NCI-H510A (cell line): ENCODE results near the gene PHACTR3.

Experiments used
- DNase-seq: peaks from one replicate; lab custom pipeline; 2025; lab: John Stamatoyannopoulos, UW

Gene PHACTR3

DNA sequence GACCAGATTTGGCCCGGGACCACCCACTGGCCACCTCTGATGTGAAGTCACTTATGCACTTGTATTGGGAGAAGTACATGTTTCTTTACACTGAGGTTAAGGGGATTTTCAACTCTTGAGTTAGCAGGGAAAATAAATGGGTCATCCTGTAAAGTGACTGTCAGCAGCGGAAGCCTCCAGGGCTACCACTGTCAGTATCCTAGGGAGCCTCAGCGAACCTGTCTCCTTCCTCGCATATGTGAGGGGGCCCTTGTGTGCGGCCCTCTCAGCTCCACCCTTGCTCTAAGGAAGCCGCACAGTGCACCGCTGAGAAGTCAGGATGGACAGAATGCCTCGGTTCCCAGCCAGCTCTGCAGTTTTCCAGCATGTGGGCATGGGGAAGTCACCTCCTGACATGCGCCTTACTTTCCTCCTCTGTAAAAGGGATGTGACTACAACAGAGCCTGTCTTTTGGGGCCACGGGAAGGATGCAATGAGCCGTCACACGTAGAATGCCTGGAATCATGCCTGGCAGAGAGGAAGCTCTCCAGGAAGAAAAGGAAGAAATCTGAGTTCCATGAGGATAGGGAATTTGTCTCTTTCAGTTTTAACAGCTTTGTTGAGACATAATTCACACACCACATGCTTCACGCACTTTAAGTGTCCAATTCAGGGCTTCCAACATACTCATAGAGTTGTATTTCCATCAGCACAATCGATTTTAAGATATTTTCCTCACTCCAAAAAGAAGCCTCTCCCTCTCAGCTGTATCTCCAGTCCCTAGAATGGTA lies 213.7 kb downstream of the PHACTR3 start:
- DNase-seq, result no peak

DNA sequence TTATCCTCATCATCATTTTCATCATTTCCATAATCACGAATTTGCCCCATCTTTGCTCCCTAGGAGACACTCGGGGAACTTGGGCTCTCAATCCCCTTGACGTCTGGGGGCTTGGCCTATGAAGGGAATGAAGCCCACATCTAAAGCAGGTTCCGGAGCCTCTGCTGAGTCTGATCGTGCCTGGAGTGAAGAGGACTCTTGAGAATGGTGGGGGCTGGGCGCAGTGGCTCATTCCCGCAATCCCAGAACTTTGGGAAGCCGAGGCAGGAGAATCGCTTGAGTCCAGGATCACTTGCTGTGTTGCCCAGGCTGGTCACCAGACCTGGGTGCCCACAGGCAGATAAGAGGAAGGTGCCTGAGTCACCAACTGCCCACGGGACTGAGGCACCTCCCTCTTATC lies 214.6 kb downstream of the PHACTR3 start:
- no peak for DNase-seq

DNA sequence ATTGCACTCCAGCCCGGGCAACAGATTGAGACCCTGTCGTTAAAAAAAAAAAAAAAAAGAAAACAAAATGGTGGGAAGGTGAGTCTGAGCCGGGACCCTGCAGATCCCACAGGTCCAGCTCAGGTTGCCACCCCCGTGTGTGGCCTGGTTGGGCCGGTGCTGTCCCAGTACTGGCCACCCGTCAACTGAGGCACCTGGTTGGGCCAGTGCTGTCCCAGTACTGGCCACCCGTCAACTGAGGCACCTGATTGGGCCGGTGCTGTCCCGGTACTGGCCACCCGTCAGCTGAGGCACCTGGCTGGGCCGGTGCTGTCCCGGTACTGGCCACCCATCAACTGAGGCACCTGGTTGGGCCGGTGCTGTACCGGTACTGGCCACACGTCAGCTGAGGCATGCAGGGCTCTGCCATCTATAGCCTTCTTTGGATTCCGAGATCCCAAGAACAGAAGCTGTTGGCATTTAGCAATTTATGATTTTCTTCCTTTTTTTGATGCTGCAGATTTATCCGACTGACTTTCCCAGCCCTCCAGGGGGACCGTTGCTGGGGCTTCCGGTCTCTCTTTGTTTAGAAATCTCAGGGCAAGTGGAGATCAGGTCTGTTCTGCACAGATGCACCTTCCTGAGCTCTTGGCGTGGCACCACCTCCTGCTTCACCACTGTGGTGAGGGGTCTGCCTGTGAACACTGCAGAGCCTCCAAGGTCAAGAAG lies 215.3 kb downstream of the PHACTR3 start:
- DNase-seq, result no peak

DNA sequence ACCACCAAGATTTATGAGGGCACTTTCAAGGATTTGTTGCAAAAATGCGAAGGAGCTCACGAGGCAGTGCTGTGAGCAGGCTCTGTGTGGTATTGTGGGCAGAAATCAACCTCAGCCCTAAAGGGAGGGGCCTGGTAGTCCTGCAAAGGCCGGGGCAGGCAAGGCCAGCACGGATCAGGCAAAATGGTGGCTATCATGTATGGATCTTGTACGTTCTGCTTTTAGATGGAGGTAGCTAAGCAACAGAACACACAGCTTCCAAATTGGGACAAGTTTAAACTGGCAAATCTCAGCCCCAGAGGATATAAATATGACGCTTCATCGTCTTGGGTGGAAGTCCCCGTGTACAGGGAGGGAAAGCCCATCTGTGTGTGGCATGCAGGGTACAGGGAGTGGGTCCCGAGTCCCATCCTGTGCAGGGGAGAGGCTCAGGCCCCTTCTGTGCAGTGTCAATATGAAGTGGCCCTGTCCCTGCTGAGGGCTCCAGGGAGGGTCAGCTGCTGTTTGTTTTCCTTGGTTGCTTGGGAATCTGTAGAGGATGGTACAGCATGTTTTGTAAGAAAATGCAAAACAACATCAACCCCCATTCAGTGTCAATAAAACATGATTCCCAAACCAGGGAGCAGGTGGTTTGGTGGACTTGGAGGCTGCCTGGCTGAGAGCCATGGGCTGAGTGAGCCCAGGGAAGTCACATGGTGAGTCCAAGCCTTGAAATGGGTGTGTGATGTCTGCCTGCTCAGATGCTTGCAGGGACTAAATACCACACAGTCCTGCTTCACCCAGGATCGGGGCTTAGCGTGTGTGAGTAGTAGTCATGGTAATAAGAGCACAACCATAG lies 216.1 kb downstream of the PHACTR3 start:
- DNase-seq, result peak; percentile 77

DNA sequence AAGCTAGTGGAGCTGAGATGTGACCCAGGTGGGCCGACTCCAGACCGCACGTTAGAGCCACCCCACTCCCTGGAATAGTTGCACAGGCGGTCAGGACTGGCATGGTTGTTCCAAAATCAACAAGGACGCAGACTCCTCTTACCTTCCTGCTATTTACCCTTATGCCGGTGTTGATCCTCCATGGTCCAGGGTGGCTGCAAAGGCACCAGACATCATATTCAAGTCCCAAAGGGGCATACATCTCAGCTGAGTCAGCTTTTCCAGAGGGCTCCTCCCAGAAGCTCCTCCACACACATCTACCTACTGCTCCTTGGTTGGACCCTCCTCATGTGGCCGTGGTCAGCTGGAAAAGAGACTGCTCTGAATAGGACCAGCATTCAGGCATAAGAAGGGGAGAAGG lies 216.9 kb downstream of the PHACTR3 start:
- DNase-seq, result no peak

DNA sequence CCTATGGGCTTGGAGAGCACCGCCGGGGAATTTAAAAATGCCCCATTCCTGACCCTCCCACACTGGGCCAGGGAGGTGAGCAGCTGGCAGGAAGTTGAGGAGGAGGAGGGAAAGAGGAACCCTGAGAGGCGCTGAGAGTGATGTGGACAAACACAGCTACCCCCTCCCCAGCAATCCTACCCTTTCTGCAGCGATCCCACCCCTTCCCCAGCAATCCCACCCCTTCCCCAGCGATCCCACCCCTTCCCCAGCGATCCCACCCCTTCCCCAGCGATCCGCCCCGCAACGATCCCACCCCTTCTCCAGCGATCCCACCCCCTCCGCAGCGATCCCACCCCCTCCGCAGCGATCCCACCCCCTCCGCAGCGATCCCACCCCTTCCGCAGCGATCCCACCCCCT lies 217.4 kb downstream of the PHACTR3 start:
- DNase-seq, result no peak

DNA sequence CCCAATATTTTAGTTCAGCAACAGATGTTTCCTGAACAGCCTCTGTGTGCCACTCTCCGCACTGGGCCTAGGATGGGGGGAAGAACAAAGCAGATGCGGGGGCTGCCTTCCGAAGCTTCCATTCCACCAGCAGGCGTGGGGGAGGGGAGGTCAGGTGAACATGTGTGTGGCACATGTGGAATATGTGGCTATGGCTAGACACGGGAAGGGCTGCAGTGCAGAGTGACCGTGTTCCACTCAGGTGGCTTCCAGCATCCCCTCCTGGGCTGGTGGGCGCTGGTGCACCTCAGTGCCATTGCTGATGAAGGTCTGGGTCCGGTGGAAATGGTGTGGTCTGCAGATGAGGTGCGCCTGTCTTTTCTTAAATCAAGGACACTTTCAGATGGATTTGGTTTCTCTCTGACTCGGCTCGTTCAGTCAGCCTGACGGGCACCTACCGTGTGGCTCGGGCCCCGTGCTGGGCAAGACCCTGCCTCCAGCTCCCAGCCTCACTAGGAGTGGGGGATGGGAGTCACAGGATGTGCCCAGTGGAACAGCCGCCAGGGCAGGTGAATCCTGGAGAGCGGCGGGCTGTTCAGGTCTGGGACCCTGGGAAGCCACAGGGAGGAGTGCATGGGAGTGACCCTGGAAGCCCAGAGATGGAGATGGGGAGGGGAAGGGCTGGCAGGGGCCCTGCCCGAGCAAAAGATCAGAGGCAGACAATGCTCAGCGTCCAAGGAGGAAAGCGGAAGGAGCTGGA lies 218.1 kb downstream of the PHACTR3 start:
- DNase-seq, result peak; percentile 13

DNA sequence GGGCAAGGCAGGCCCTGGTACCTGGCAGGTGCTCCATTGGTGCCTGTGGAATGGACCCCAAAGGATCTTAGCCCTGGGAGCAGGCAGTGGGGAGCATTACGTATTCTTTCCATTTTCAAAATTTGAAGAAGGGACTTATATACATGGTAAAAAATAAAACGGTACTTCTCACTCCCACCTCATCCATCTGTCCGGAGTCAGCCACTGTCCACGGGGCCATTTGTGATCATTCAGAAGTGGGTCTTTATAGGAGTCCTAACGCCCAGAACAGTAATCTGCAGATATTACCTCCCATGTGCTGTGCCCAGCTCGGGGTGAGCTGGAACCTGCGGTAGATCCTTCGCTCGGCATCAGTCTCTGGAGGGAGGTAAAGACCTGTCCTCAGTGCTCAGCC lies 218.7 kb downstream of the PHACTR3 start:
- no peak for DNase-seq

DNA sequence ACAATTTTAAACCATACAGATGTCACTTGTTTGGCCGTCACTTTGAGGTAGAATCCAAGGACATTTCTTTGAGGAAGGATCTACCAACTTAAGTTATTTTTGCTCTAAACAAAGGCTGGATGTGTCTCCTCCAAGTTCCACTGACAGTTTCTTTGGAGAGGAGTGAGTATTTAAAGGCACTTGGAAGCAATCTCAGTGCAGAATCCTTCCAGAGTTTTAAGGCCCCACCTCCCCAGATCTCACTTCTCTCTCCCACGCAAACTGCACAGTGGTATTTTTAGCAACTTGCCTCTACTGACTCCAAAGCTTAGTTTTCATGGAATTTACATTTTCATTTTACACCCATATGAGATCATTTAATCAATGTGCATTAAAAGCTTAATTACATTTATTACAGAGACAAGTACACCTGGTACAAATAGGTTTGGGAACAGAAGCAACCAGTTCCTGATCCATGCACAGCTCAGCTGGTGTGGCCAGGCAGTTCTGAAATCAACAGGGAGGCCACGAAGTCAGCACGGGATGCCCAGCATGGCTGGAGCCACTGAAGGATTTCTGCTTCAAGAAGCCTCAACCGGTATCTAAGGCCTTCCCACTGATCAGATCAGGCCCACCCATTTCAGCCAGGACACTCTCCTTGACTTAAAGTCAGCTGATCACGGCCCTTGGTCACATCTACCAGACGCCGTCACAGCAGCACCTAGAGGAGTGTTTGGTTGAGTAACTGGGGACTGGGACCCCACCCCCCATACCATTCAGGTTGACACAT lies 219.3 kb downstream of the PHACTR3 start:
- DNase-seq, result no peak

DNA sequence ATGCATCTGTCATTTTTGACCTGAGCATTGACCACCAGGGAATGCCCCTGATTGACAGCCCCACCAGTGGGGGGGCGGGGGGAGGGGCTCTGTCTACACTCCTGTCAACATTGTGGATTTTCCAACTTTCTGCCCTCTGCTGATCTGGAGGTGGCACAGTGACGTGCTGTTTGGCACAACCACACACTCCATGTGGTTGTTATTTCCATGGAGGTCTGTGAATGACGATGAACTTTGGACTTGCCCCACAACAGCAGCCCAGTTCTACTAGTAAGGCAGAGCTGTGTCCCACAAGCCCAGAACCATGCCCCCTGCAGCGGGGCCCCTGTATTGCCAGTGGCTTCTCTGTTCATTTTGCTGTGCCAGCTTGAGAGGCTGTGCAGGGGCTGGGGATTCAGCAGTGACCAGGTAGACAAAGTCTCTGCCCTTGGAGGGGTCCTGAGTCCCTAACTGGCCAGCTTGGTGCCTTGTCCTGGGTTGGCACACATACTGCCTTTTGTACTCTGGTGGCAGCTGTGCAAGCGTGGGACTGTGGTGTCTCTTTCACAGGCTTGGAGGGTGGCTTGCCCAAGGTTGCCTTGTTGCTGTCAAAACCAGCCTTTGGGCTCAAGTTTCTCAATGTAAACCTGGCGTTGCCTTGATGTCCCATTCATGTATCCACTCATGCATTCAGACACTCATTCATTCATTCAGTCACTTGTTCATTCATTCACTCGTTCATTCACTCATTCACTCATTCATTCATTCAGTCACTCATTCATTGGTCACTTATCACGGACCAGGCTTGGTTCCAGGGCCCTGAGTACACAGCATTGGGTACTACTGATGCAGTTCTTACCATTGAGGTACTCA lies 220.6 kb downstream of the PHACTR3 start:
- DNase-seq, result no peak

DNA sequence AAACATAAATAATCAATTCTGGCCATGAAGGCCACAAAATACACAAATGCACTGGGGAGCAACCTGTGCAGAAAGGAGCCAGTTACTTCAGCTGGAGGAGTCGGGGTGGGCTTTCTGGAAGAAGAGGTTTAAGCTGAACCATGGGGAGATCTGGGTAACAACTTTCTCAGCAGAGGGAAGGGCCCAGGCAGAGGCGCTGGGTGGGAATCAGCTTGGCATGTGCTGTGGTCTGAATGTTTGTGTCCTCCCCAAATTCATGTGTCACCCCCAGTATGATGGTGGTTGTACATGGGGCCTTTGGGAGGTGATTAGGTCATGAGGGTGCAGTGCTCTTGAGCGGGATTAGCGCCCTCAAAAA lies 221.2 kb downstream of the PHACTR3 start:
- DNase-seq, result no peak

DNA sequence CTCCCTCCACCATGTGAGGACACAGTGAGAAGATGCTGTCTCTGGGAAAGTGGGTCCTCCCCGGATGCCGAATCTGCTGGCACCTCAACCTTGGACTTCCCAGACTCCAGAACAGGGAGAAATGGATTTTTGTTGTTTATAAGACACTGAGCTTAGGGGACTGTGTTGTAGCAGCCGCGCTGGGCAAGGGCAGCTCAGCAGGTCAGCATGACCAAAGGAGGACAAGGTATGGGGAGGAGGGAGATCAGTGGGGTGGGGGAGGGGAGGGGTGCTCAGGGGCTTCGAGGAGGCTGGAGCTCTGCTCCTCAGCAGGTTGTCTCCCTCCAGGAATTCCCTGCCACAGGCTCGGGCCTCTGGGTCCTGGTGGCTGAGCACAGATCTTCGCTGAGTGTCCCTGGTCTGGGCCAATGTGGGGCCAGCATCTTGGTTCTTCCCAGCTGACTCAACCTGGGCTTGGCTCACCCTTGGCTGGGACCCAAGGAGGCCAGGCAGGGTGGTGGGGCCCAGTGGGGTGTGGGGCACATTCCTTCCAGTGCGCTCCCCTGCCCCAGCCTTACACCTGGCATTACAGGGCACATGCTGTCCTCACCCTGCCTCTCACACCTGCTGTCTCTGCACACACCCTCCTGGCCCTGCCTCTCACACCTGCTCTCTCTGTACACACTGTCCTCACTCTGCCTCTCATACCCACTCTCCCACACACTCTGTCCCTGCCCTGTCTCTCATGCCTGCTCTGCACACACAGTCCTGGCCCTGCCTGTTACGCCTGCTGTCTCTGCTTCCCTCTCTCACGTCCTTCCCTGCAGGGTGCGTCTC lies 221.8 kb downstream of the PHACTR3 start:
- peak; percentile 89 for DNase-seq

DNA sequence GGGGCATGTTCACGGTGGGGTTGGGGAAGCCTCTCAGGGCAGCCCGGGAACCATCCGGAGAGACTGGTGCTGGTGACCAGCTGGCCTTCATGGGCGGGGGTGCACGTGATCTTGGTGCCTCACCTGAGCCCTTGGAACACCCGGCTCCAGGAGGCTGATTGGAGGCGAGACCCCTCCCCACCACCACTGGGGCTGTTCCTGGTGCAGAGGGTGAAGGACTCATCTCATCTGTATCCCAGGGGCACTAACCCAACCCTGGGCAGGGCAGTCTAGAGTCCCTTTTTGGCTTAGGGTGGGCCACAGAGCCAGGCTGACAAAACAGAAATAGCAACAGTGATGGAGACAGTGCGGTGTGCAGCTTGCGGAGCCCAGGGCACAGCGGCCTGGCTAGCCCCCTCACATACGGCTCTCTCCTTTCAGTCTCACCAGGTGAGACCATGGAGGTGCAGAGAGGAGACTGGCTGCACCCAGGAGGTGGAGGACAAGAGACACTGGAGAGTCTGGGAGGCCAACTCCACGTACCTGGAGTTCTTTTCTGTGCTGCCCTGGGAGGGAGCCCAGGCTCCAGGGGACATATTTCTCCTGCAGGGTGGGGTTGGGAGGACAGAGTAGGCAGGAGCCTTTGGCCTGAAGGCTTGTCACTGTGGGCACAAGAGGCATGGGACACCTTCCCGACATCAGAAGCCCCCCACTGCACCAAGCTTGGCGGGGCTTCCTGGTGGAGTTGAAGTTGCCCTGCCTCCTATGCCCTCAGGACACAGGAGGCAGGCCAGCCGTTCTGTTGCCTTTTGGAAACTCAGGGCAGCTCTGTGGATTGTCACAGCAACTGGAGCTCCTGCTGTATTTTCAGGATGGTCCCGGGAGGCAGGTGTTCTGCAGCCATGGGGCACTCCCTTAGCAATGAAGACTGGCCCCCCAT lies 223.1 kb downstream of the PHACTR3 start:
- no peak for DNase-seq

DNA sequence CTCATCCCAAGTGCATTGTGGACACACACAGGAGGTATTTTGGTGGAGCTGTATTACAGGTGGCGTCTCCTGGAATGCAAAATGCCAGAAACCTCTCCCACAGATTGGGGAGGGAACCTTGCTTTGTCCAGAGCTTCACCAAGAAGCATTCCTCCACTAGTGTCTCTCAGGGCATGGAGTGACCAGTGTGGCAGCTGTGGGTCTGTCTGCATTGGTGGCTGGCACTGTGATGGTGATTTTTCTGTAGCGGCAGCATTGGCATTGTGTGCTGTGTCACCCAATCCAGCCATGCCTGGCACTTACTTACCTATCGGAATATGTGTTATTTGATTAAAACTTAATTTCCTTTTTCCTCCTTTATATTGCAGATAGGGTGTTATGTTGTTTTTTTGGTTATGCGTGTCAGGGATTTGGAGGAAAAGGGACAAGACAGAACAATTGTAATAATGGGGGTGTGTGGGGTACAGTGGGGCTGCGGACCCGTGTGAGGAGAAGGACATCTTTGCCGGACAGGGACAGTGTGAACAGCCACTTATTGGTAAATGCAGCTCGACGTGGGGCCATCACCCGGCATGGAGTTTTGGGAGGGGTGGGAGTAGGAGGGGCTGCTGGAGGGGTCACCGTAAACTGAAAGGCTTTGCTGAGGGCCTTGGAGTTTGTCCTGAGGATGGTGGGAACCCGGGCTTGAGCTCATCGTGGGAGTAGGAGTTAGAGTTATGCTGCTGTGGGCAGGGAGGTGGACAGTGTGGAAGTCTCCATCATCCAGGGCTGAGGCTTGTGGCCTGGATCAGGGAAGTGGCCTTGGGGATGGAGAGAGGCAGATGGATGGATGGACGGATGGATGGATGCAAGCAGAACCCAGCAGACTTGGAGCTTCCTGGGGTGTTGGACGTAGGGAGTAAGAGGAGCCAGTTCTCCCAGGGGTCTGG lies 224.0 kb downstream of the PHACTR3 start:
- no peak for DNase-seq

DNA sequence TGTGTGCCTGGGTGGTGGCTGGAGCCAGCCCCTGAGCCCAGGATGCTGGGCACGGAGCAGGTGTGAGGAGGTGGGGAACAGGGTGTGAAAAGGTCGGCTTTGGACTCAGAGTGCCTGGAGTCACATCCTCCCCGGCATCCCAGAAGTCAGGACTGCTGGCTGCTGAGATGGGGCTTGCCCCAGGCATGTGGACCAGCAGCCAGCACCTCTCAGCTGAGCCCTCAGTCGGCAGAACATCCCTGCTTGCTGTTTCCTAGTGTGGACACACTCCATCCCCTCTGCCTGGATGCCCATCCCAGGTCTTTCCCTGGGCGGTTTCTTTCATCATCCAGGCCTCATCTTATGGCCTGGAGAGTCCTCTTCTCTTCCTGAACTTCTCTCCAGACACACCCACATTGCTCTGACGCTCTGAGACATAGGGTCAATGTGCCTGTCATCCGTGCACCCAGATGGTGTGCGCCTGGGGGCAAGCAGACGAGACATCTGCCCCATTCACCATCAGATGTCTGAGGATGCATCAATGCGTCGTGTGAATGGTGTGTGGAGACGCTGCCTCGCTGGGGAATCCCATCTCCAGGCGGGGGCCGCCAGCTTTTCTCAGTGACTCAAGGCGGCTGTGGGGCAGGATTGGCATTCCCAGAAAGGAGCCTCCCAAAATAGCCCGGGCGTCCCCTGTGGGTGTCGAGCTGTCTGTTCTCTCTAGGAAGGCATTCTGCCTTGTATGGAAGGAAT lies 224.9 kb downstream of the PHACTR3 start:
- DNase-seq, result no peak

DNA sequence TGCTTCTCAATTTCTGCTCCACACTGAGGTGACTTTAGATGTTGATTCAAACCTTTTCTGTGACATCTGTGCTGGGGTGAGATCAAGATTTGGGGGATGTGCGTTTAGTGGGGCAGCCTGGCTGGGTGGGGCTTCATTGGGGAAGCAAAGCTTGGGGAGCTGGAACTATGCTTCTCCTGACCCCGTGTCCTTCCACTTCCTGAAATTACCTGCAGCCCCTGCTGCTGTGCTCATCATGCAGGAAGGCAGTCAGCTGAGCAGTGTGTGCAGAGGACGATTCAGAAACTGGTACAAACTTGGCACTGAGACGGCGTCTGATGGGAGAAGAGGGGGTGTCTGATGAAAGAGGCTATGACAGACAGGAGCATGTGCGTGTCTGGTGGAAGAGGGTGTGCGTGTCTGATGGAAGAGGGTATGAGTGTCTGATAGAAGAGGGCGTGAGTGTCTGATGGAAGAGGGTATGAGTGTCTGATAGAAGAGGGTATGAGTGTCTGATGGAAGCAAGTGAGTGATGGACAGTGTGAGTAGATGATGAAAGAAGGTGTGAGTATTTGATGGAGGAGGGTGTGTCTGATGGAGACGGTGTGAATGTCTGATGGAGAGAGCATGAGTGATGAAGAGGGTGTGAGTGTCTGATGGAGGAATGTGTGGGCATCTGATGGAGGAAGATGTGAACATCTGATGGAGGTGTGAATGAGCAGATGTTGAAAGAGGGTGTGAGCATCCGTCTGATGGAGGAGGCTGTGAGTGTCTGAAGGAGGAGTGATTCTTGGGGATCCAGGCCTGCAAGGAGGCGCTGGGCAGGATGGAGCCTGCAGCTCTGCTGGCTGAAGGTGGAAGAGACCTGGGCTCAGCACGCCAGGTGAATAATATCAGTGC lies 225.7 kb downstream of the PHACTR3 start:
- no peak for DNase-seq
